ENCODE measurements around the gene IGFL3.

GRCh38 chr19:46116121-46116520 is 8.4 kb downstream of the IGFL3 start:
- TF ChIP-seq CTCF (IDR thresholded peaks at IDR 0.05), result no peak
- TF ChIP-seq POLR2A (IDR thresholded peaks at IDR 0.05), result no peak

All from esophagus squamous epithelium (tissue), 4 donors.